Measurements from ENCODE around the gene MRPL50.

MRPL50 gene

GRCh38 chr9:101435601-101436079, 37.2 kb upstream of the MRPL50 start, which contains the start of gene ALDOB:
ALDOB (minus strand) TSS chr9:101435774; CDS start chr9:101430887, 4,887 bp downstream.
- DNase-seq (ENCODE audit: low read depth in 1 of 2, low spot score in 1 of 2) = no peak
- H3K27ac ChIP-seq (replicated peaks) = no peak within 1 kb of the TSS

GRCh38 chr9:101434998-101435397, 36.6 kb upstream of the MRPL50 start:
- TF ChIP-seq SPI1 (IDR thresholded peaks at IDR 0.05; ENCODE audit: borderline replicate concordance, low read depth) (peak; percentile 63; the same call in 1 of the 2 replicates), GABPA (IDR thresholded peaks at IDR 0.05; ENCODE audit: low read depth) (no peak)
- DNase-seq (ENCODE audit: low read depth in 1 of 2, low spot score in 1 of 2) = no peak
- H3K27ac ChIP-seq (replicated peaks) = no peak overlapping the region
- no peaks in the 10 kb centered on the region for H3K27me3 ChIP-seq (ENCODE audit: insufficient read depth, poor library complexity, severe bottlenecking)
- H3K4me3 ChIP-seq (replicated peaks; ENCODE audit: insufficient read depth, low read length) = no peak overlapping the region

More at GRCh38 chr9:101435601-101436079, 37.2 kb upstream of the MRPL50 start, which contains the start of gene ALDOB:
- Histone ChIP-seq H3K4me3 (replicated peaks; ENCODE audit: insufficient read depth, low read length) (no peak within 1 kb of the TSS), H3K27me3 (ENCODE audit: insufficient read depth, poor library complexity, severe bottlenecking) (no peaks in the 10 kb centered on the region)
- TF ChIP-seq POLR2AphosphoS5 (IDR thresholded peaks at IDR 0.05; ENCODE audit: low read depth) (no peak), CTCF (IDR thresholded peaks at IDR 0.05; ENCODE audit: insufficient read depth, low read length) (no peak), SPI1 (IDR thresholded peaks at IDR 0.05; ENCODE audit: borderline replicate concordance, low read depth) (no peak), GABPA (IDR thresholded peaks at IDR 0.05; ENCODE audit: low read depth) (no peak), REST (IDR thresholded peaks at IDR 0.05; ENCODE audit: insufficient replicate concordance, low read depth) (no peak)

- Histone ChIP-seq H3K27me3 (ENCODE audit: insufficient read depth, poor library complexity, severe bottlenecking) (no peaks in the 10 kb centered on the region), H3K27ac (replicated peaks) (no peak overlapping the region), H3K4me3 (replicated peaks; ENCODE audit: insufficient read depth, low read length) (no peak overlapping the region)
- no peak for TF ChIP-seq SPI1 (IDR thresholded peaks at IDR 0.05; ENCODE audit: borderline replicate concordance, low read depth)
- no peak for DNase-seq (ENCODE audit: low read depth in 1 of 2, low spot score in 1 of 2)
These were observed 34.8 kb upstream of the MRPL50 start for GRCh38 chr9:101433229-101433628.

- Histone ChIP-seq H3K4me3 (replicated peaks; ENCODE audit: insufficient read depth, low read length) (no peak overlapping the region), H3K27ac (replicated peaks) (no peak overlapping the region), H3K27me3 (ENCODE audit: insufficient read depth, poor library complexity, severe bottlenecking) (no peaks in the 10 kb centered on the region)
- TF ChIP-seq SPI1 (IDR thresholded peaks at IDR 0.05; ENCODE audit: borderline replicate concordance, low read depth) (no peak), CTCF (IDR thresholded peaks at IDR 0.05; ENCODE audit: insufficient read depth, low read length) (no peak), POLR2AphosphoS5 (IDR thresholded peaks at IDR 0.05; ENCODE audit: low read depth) (no peak), GABPA (IDR thresholded peaks at IDR 0.05; ENCODE audit: low read depth) (no peak), REST (IDR thresholded peaks at IDR 0.05; ENCODE audit: insufficient replicate concordance, low read depth) (no peak)
- no peak for DNase-seq (ENCODE audit: low read depth in 1 of 2, low spot score in 1 of 2)
These were observed 34.3 kb upstream of the MRPL50 start for GRCh38 chr9:101432740-101433139.

- Histone ChIP-seq H3K4me3 (replicated peaks; ENCODE audit: insufficient read depth, low read length) (no peak overlapping the region), H3K27ac (replicated peaks) (no peak overlapping the region), H3K27me3 (ENCODE audit: insufficient read depth, poor library complexity, severe bottlenecking) (no peaks in the 10 kb centered on the region)
- no peak for DNase-seq (ENCODE audit: low read depth in 1 of 2, low spot score in 1 of 2)
- no peak for TF ChIP-seq GABPA (IDR thresholded peaks at IDR 0.05; ENCODE audit: low read depth)
- no peak for TF ChIP-seq POLR2AphosphoS5 (IDR thresholded peaks at IDR 0.05; ENCODE audit: low read depth)
- TF ChIP-seq SPI1 (IDR thresholded peaks at IDR 0.05; ENCODE audit: borderline replicate concordance, low read depth) = no peak
- no peak for TF ChIP-seq CTCF (IDR thresholded peaks at IDR 0.05; ENCODE audit: insufficient read depth, low read length)
- TF ChIP-seq REST (IDR thresholded peaks at IDR 0.05; ENCODE audit: insufficient replicate concordance, low read depth) = no peak
These were observed 33.8 kb upstream of the MRPL50 start for GRCh38 chr9:101432171-101432570.
